Testis (tissue), 3 donors: ENCODE measurements around the gene ZNF444. TPM values are rescaled to one million over a fixed set of nuclear protein-coding genes. Genes with fewer than 3 reads are reported as not detected.

Experiments used
- DNase-seq: peaks from one replicate; pipeline ENCODE4 v3.0.0-alpha.2; 2019
- H3K27ac ChIP-seq, 2 donors: fragments of 200-600 bp; sonication (generic); one replicate each; pipeline ENCODE4 v1.5.1; 2019
- H3K27me3 ChIP-seq: fragments of 200-600 bp; sonication (generic); one replicate; pipeline ENCODE4 v1.5.1; 2019
- H3K36me3 ChIP-seq: fragments of 200-600 bp; sonication (generic); one replicate; pipeline ENCODE4 v1.5.1; 2017; ENCODE audit warnings: low read depth; ENCODE audit errors: missing control alignments
- H3K4me1 ChIP-seq: fragments of 200-600 bp; sonication (generic); one replicate; pipeline ENCODE4 v1.5.1; 2019
- H3K4me3 ChIP-seq, 2 donors: fragments of 200-600 bp; sonication (generic); one replicate each; pipeline ENCODE4 v1.5.1; 2017 to 2019
- H3K9me3 ChIP-seq: fragments of 200-600 bp; sonication (generic); one replicate; pipeline ENCODE4 v1.5.1; 2017
- CTCF ChIP-seq, 3 experiments: fragments of 450-650 bp in 2 of 3; fragments of 200-600 bp in 1 of 3; sonication (generic) in 1 of 3; IDR thresholded peaks; one replicate each; pipeline ENCODE4 v1.5.1; 2016 to 2019; ENCODE audit warnings: antibody characterized with exemption in 3 of 3, mild to moderate bottlenecking in 2 of 3, moderate library complexity in 1 of 3
- POLR2A ChIP-seq: fragments of 450-650 bp; IDR thresholded peaks from one replicate; pipeline ENCODE4 v1.6.1; 2017; ENCODE audit warnings: antibody characterized with exemption, mild to moderate bottlenecking, moderate library complexity
- WGBS, 2 donors: methylation state at CpG; one replicate each; pipeline ENCODE4 v1.1.5; 2018; 5-methylcytosine and 5-hydroxymethylcytosine counted together
- intact Hi-C: fragments of 100-400 bp; cut with DNase I; formaldehyde crosslinking; loops from one replicate; pipeline ENCODE4 v1.15.1; 2023; ENCODE audit warnings: low total_unique reads
- polyA plus RNA-seq: library from polyadenylated mRNA; stranded (reverse); fragments of 350-450 nt; fragmentation: Illumina TruSeq; extraction: RNeasy Lipid Tissue Mini Kit (QIAGEN cat#74804); gene quantifications from one replicate; pipeline ENCODE4 v1.2.3, GENCODE V29; 2014; ENCODE audit warnings: low read depth, low replicate concordance; ENCODE audit not compliant: insufficient read depth
- total RNA-seq, 2 donors: library from RNA; depleted of rRNA; stranded (reverse); fragments of >200 nt; gene quantifications; one replicate each; pipeline ENCODE4 v1.2.3, GENCODE V29; 2016

Gene ZNF444
- total and polyA plus RNA-seq, 3 donors from 2014 or later: 24.7 to 62.6 (median 59.2) TPM

- WGBS, 2 donors: 80 to 85% methylated on average over 6 of the region's 6 CpGs
- no peak for TF ChIP-seq CTCF (IDR thresholded peaks at IDR 0.05)
- no peak for TF ChIP-seq POLR2A
- Histone ChIP-seq H3K27me3 (no peaks in the 10 kb centered on the region), H3K9me3 (no peaks in the 10 kb centered on the region), H3K27ac (no peak overlapping the region), H3K36me3 (no peaks in the 10 kb centered on the region), H3K4me3 (no peak overlapping the region), H3K4me1 (peaks cover 18% of the 10 kb centered on the region)
- no peak for DNase-seq
- intact Hi-C loops: no loop called here
Measured at GRCh38 chr19:56137405-56137804, 3.7 kb upstream of the ZNF444 start.

- 78 to 83% methylated on average over 3 of the region's 3 CpGs for WGBS, 2 donors
Measured at GRCh38 chr19:56138069-56138468, 3.0 kb upstream of the ZNF444 start.

GRCh38 chr19:56139847-56140582, 1.1 kb upstream of the ZNF444 start:
- Histone ChIP-seq H3K4me3 (peak overlapping the region; percentile 57 to 80), H3K4me1 (peaks cover 15% of the 10 kb centered on the region), H3K9me3 (no peaks in the 10 kb centered on the region), H3K27me3 (no peaks in the 10 kb centered on the region), H3K27ac (peak overlapping the region; percentile 81 to 89), H3K36me3 (no peaks in the 10 kb centered on the region)
- no peak for TF ChIP-seq POLR2A
- 19 to 23% methylated on average over 18 to 22 of the region's 22 CpGs for WGBS, 2 donors
- DNase-seq: no peak
- intact Hi-C loops: no loop called here

More at GRCh38 chr19:56138069-56138468, 3.0 kb upstream of the ZNF444 start:
- H3K27me3 ChIP-seq: no peaks in the 10 kb centered on the region
- H3K27ac ChIP-seq: no peak overlapping the region
- no peaks in the 10 kb centered on the region for H3K36me3 ChIP-seq
- H3K4me1 ChIP-seq: peaks cover 15% of the 10 kb centered on the region
- TF ChIP-seq POLR2A (no peak), CTCF (IDR thresholded peaks at IDR 0.05) (no peak)
- H3K9me3 ChIP-seq: no peaks in the 10 kb centered on the region
- DNase-seq: no peak
- no peak overlapping the region for H3K4me3 ChIP-seq
- intact Hi-C loops: no loop called here

GRCh38 chr19:56141417-56141993, 418 bp downstream of the ZNF444 start:
- Histone ChIP-seq H3K4me1 (peaks cover 18% of the 10 kb centered on the region), H3K4me3 (peak overlapping the region; percentile 57 to 80), H3K27me3 (no peaks in the 10 kb centered on the region), H3K27ac (peak overlapping the region; percentile 81 to 89), H3K9me3 (no peaks in the 10 kb centered on the region), H3K36me3 (no peaks in the 10 kb centered on the region)
- intact Hi-C loops: no loop called here
- no peak for DNase-seq
- TF ChIP-seq POLR2A (no peak), CTCF (IDR thresholded peaks at IDR 0.05) (no peak)
- 4 to 5% methylated on average over 21 to 25 of the region's 26 CpGs for WGBS, 2 donors

GRCh38 chr19:56142087-56142787, 1.1 kb downstream of the ZNF444 start:
- no peaks in the 10 kb centered on the region for H3K9me3 ChIP-seq
- peaks cover 25% of the 10 kb centered on the region for H3K4me1 ChIP-seq
- peak overlapping the region in 1 of 2 donors; percentile 80 for H3K4me3 ChIP-seq
- no peaks in the 10 kb centered on the region for H3K36me3 ChIP-seq
- TF ChIP-seq POLR2A: no peak
- TF ChIP-seq CTCF (IDR thresholded peaks at IDR 0.05): no peak
- DNase-seq: no peak
- H3K27ac ChIP-seq: peak overlapping the region in 1 of 2 donors; percentile 31
- 51 to 53% methylated on average over 17 of the region's 17 CpGs for WGBS, 2 donors
- no peaks in the 10 kb centered on the region for H3K27me3 ChIP-seq
- intact Hi-C loops: no loop called here
